GM20000 (cell line): Measurements from ENCODE around the gene P4HA3.

Source experiments
- DNase-seq: peaks from one replicate; pipeline ENCODE4 v3.0.0; 2012; ENCODE audit warnings: low spot score
- CTCF ChIP-seq: IDR thresholded peaks from 2 replicates; pipeline ENCODE4 v1.5.1; 2012; ENCODE audit warnings: mild to moderate bottlenecking, control low read depth; ENCODE audit errors: extremely low read depth, missing control alignments

The P4HA3 gene

GRCh38 chr11:74249496-74249895 lies 61.9 kb downstream of the P4HA3 start:
- no peak for DNase-seq
- no peak for TF ChIP-seq CTCF

GRCh38 chr11:74248469-74248868 lies 63.0 kb downstream of the P4HA3 start:
- no peak for DNase-seq

GRCh38 chr11:74238243-74238642 lies 73.2 kb downstream of the P4HA3 start:
- TF ChIP-seq CTCF: no peak
- no peak for DNase-seq

More at GRCh38 chr11:74248469-74248868, 63.0 kb downstream of the P4HA3 start:
- TF ChIP-seq CTCF: no peak

GRCh38 chr11:74237541-74237940 lies 73.9 kb downstream of the P4HA3 start:
- TF ChIP-seq CTCF: no peak
- no peak for DNase-seq

GRCh38 chr11:74235121-74235520 lies 76.3 kb downstream of the P4HA3 start:
- DNase-seq: no peak
- TF ChIP-seq CTCF: no peak

GRCh38 chr11:74233683-74234082 lies 77.8 kb downstream of the P4HA3 start:
- TF ChIP-seq CTCF: no peak
- no peak for DNase-seq

GRCh38 chr11:74232311-74232950 lies 79.0 kb downstream of the P4HA3 start:
- DNase-seq: no peak
- no peak for TF ChIP-seq CTCF
